Glomerular endothelial cell (primary cell): ENCODE measurements around the gene ITGB6. TPM values are rescaled to one million over a fixed set of nuclear protein-coding genes. Genes with fewer than 3 reads are reported as not detected.
A peak's percentile ranks its signal among the peaks of the same experiment; 100 is the strongest.
"Not testable (repeated sequence)": the region's sequence is repeated elsewhere in the genome, so short reads cannot be mapped to it uniquely, and the experiment has no call there.

ENCODE experiments used
- DNase-seq: peaks from one replicate; pipeline ENCODE4 v3.0.0-alpha.2; 2011; ENCODE audit warnings: low read depth, low spot score; ENCODE audit errors: extremely low read depth
- total RNA-seq: library from RNA; depleted of rRNA; stranded (reverse); fragments of >200 nt; gene quantifications from 2 replicates; pipeline ENCODE4 v1.2.3, GENCODE V29; 2015

The ITGB6 gene
- total RNA-seq, 1 donor from 2014 or later, result 0.47 TPM

- no peak for DNase-seq
These were observed 5.7 kb downstream of the ITGB6 start for GRCh38 chr2:160194351-160194750.

- DNase-seq, result peak; percentile 29
These were observed 18.8 kb downstream of the ITGB6 start for GRCh38 chr2:160181146-160181836.

GRCh38 chr2:160180690-160181089 is 19.4 kb downstream of the ITGB6 start:
- DNase-seq, result not testable (repeated sequence)

- DNase-seq, result no peak
These were observed 19.9 kb downstream of the ITGB6 start for GRCh38 chr2:160180172-160180571.

- no peak for DNase-seq
These were observed 24.6 kb downstream of the ITGB6 start for GRCh38 chr2:160175169-160176134.

GRCh38 chr2:160174322-160174721 is 25.8 kb downstream of the ITGB6 start:
- DNase-seq, result no peak

- DNase-seq, result no peak
These were observed 30.1 kb downstream of the ITGB6 start for GRCh38 chr2:160169988-160170387.

- no peak for DNase-seq
These were observed 30.6 kb downstream of the ITGB6 start for GRCh38 chr2:160169471-160169870.

GRCh38 chr2:160168878-160169277 is 31.2 kb downstream of the ITGB6 start:
- no peak for DNase-seq

GRCh38 chr2:160167089-160167740 is 32.9 kb downstream of the ITGB6 start:
- no peak for DNase-seq

GRCh38 chr2:160165996-160166395 is 34.1 kb downstream of the ITGB6 start:
- DNase-seq, result no peak

GRCh38 chr2:160165081-160165480 is 35.0 kb downstream of the ITGB6 start:
- no peak for DNase-seq

- DNase-seq, result no peak
These were observed 41.9 kb downstream of the ITGB6 start for GRCh38 chr2:160157861-160158829.

- DNase-seq, result peak; percentile 42
These were observed 43.4 kb downstream of the ITGB6 start for GRCh38 chr2:160156665-160157064.

GRCh38 chr2:160156100-160156499 is 44.0 kb downstream of the ITGB6 start:
- DNase-seq, result no peak

GRCh38 chr2:160148419-160148818 is 51.7 kb downstream of the ITGB6 start:
- DNase-seq, result not testable (repeated sequence)

- no peak for DNase-seq
These were observed 54.6 kb downstream of the ITGB6 start for GRCh38 chr2:160145471-160145870.

GRCh38 chr2:160144280-160144990 is 55.6 kb downstream of the ITGB6 start:
- no peak for DNase-seq

- DNase-seq, result no peak
These were observed 57.6 kb downstream of the ITGB6 start for GRCh38 chr2:160142472-160142871.
